Liver (tissue), 3 donors: ENCODE measurements around the gene PDZD2.

ENCODE experiments used
- EGR1 ChIP-seq, 2 donors: IDR thresholded peaks; 2 replicates each; pipeline ENCODE4 v1.6.1; 2016 to 2018; ENCODE audit warnings: antibody characterized with exemption in 2 of 2, low read depth in 2 of 2
- GABPA ChIP-seq, 2 donors: IDR thresholded peaks in 1 of 2; conservative IDR thresholded peaks in 1 of 2; 2 replicates each; pipeline ENCODE4 v1.6.1; 2016; ENCODE audit warnings: antibody characterized with exemption in 2 of 2, mild to moderate bottlenecking in 1 of 2, moderate library complexity in 1 of 2
- RAD21 ChIP-seq, 2 donors: IDR thresholded peaks; 2 replicates each; pipeline ENCODE4 v1.6.1; 2016; ENCODE audit warnings: antibody characterized with exemption in 2 of 2, mild to moderate bottlenecking in 2 of 2
- RXRA ChIP-seq, 2 donors: IDR thresholded peaks; 2 replicates each; pipeline ENCODE4 v1.6.1; 2017 to 2018; ENCODE audit warnings: antibody characterized with exemption in 2 of 2, mild to moderate bottlenecking in 1 of 2
- SP1 ChIP-seq: IDR thresholded peaks from 2 replicates; pipeline ENCODE4 v1.6.1; 2018; ENCODE audit warnings: antibody characterized with exemption, mild to moderate bottlenecking
- TAF1 ChIP-seq: conservative IDR thresholded peaks from 2 replicates; pipeline ENCODE4 v1.6.1; 2016; ENCODE audit warnings: antibody characterized with exemption, mild to moderate bottlenecking
- YY1 ChIP-seq: IDR thresholded peaks from 2 replicates; pipeline ENCODE4 v1.6.1; 2016; ENCODE audit warnings: antibody characterized with exemption, mild to moderate bottlenecking
- TF ChIP-seq, protein P1 (sequence below): fragments of 150-350 bp; IDR thresholded peaks from 2 replicates; pipeline ENCODE4 v1.5.1; 2017; ENCODE audit warnings: improper control_type of control experiment, low read depth, low read length; ENCODE audit not compliant: missing input control
- TF ChIP-seq, protein P2 (sequence below): IDR thresholded peaks from 2 replicates; pipeline ENCODE4 v1.6.1; 2016; ENCODE audit warnings: antibody characterized with exemption
- TF ChIP-seq, protein P3 (sequence below): IDR thresholded peaks from 2 replicates; pipeline ENCODE4 v1.6.1; 2016; ENCODE audit warnings: antibody characterized with exemption, mild to moderate bottlenecking
- donor health status: healthy.
- donor health status: healthy.

DNA sequence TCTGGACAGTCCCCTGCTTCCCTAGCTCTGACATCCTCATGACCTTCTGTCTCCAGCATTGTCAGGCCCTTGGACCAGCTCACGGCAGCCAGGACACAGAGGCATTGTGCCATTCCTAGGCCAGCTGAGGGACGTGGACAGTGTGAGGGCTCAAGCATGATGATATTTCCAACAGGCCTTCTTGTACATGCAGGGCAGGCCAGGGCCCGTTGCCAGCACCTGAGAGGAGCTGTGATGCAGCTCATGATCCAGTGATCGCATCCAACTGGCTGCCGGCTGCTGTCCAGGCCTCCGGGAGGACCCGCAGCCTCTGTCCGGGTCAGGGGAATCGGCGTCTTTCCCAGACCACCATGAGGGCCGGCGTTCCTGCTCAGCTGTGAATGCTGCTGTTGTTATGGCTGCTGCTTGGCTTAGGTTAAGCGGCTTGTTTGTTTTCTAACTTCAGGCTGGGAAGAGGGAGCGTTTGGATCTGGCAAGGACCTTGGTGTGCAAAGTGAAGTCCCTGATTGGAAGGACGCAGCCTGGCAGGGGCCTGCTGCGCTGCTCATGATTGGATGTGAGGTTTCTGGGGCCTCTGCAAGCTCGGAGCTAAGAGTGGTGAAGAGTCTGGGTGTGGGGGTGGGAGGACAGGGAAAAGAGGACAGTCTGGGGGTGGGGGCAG is 53.8 kb downstream of the PDZD2 start:
- TF ChIP-seq RAD21 (IDR thresholded peaks at IDR 0.05), result no peak
- TF ChIP-seq, protein P1, sequence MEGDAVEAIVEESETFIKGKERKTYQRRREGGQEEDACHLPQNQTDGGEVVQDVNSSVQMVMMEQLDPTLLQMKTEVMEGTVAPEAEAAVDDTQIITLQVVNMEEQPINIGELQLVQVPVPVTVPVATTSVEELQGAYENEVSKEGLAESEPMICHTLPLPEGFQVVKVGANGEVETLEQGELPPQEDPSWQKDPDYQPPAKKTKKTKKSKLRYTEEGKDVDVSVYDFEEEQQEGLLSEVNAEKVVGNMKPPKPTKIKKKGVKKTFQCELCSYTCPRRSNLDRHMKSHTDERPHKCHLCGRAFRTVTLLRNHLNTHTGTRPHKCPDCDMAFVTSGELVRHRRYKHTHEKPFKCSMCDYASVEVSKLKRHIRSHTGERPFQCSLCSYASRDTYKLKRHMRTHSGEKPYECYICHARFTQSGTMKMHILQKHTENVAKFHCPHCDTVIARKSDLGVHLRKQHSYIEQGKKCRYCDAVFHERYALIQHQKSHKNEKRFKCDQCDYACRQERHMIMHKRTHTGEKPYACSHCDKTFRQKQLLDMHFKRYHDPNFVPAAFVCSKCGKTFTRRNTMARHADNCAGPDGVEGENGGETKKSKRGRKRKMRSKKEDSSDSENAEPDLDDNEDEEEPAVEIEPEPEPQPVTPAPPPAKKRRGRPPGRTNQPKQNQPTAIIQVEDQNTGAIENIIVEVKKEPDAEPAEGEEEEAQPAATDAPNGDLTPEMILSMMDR, result no peak
- TF ChIP-seq EGR1 (IDR thresholded peaks at IDR 0.05; ENCODE audit: low read depth in 2 of 2), result no peak
- TF ChIP-seq, protein P2, sequence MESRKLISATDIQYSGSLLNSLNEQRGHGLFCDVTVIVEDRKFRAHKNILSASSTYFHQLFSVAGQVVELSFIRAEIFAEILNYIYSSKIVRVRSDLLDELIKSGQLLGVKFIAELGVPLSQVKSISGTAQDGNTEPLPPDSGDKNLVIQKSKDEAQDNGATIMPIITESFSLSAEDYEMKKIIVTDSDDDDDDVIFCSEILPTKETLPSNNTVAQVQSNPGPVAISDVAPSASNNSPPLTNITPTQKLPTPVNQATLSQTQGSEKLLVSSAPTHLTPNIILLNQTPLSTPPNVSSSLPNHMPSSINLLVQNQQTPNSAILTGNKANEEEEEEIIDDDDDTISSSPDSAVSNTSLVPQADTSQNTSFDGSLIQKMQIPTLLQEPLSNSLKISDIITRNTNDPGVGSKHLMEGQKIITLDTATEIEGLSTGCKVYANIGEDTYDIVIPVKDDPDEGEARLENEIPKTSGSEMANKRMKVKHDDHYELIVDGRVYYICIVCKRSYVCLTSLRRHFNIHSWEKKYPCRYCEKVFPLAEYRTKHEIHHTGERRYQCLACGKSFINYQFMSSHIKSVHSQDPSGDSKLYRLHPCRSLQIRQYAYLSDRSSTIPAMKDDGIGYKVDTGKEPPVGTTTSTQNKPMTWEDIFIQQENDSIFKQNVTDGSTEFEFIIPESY, result no peak
- TF ChIP-seq SP1, result no peak
- TF ChIP-seq, protein P3, sequence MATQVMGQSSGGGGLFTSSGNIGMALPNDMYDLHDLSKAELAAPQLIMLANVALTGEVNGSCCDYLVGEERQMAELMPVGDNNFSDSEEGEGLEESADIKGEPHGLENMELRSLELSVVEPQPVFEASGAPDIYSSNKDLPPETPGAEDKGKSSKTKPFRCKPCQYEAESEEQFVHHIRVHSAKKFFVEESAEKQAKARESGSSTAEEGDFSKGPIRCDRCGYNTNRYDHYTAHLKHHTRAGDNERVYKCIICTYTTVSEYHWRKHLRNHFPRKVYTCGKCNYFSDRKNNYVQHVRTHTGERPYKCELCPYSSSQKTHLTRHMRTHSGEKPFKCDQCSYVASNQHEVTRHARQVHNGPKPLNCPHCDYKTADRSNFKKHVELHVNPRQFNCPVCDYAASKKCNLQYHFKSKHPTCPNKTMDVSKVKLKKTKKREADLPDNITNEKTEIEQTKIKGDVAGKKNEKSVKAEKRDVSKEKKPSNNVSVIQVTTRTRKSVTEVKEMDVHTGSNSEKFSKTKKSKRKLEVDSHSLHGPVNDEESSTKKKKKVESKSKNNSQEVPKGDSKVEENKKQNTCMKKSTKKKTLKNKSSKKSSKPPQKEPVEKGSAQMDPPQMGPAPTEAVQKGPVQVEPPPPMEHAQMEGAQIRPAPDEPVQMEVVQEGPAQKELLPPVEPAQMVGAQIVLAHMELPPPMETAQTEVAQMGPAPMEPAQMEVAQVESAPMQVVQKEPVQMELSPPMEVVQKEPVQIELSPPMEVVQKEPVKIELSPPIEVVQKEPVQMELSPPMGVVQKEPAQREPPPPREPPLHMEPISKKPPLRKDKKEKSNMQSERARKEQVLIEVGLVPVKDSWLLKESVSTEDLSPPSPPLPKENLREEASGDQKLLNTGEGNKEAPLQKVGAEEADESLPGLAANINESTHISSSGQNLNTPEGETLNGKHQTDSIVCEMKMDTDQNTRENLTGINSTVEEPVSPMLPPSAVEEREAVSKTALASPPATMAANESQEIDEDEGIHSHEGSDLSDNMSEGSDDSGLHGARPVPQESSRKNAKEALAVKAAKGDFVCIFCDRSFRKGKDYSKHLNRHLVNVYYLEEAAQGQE, result no peak
- no peak for TF ChIP-seq GABPA (IDR thresholded peaks at IDR 0.05 in 1 of 2, conservative IDR thresholded peaks at IDR 0.05 in 1 of 2)
- no peak for TF ChIP-seq YY1
- TF ChIP-seq RXRA (IDR thresholded peaks at IDR 0.05), result no peak
- no peak for TF ChIP-seq TAF1
